ENCODE results near the gene CHAD.

- TF ChIP-seq POLR2A (IDR thresholded peaks at IDR 0.05) (no peak), EP300 (IDR thresholded peaks at IDR 0.05) (no peak), POLR2AphosphoS5 (IDR thresholded peaks at IDR 0.05) (no peak)
- TF ChIP-seq, protein P1, sequence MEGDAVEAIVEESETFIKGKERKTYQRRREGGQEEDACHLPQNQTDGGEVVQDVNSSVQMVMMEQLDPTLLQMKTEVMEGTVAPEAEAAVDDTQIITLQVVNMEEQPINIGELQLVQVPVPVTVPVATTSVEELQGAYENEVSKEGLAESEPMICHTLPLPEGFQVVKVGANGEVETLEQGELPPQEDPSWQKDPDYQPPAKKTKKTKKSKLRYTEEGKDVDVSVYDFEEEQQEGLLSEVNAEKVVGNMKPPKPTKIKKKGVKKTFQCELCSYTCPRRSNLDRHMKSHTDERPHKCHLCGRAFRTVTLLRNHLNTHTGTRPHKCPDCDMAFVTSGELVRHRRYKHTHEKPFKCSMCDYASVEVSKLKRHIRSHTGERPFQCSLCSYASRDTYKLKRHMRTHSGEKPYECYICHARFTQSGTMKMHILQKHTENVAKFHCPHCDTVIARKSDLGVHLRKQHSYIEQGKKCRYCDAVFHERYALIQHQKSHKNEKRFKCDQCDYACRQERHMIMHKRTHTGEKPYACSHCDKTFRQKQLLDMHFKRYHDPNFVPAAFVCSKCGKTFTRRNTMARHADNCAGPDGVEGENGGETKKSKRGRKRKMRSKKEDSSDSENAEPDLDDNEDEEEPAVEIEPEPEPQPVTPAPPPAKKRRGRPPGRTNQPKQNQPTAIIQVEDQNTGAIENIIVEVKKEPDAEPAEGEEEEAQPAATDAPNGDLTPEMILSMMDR (IDR thresholded peaks at IDR 0.05), result no peak
These were observed 48.1 kb downstream of the CHAD start for GRCh38 chr17:50420419-50421112.

All from gastroesophageal sphincter (tissue), 3 donors.